GM12891 (cell line): ENCODE data around the gene OR51I2.

ENCODE experiments used
- POLR2A ChIP-seq: IDR thresholded peaks from 2 replicates; pipeline ENCODE4 v1.6.1; 2011; ENCODE audit warnings: low read depth, low read length, control low read depth
- POLR2AphosphoS5 ChIP-seq: IDR thresholded peaks from 2 replicates; pipeline ENCODE4 v1.6.1; 2011; ENCODE audit warnings: low read depth, low read length, control low read depth
- POU2F2 ChIP-seq: IDR thresholded peaks from 2 replicates; pipeline ENCODE4 v1.6.1; 2011; ENCODE audit warnings: low read depth, mild to moderate bottlenecking, control low read depth, low read length, moderate library complexity
- TAF1 ChIP-seq: IDR thresholded peaks from 2 replicates; pipeline ENCODE4 v1.6.1; 2011; ENCODE audit warnings: low read depth, low read length, control low read depth

DNA sequence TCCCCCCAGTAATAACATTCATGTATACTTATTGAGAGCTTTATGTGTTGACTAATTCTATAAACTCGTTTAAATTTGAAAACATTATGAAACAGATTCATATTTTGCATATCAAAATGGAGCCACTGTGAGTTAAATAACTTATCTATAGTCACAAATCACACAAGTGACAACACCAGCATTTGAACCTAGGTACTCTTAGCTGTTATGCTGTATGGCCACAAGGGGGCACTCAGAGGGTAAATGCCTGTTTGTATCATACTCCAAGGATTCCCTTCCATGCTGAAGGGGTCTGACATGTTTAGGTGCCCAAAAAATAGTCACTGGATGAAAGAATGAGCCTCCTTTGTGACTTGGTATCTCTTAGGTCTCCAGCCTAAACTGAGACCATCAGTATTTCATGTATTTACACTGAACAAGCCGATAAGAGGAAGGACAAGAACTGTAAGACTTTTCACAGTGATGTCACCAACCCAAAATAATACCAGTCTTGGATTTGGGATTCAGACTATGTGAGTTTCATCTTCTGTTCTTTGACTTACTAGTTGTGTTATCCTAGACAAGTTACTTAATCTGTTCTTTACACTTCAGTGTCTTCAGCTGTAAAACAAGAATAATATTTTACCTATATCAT, 27.2 kb downstream of the OR51I2 start:
- TF ChIP-seq TAF1 (no peak), POLR2A (no peak), POLR2AphosphoS5 (no peak), POU2F2 (no peak)
